Type B pancreatic cell (in vitro differentiated cells): ENCODE measurements around the gene HMG20B. TPM values are rescaled to one million over a fixed set of nuclear protein-coding genes. Genes with fewer than 3 reads are reported as not detected.
"Not testable (repeated sequence)": the region's sequence is repeated elsewhere in the genome, so short reads cannot be mapped to it uniquely, and the experiment has no call there.

Experiments
- DNase-seq: peaks from one replicate; pipeline ENCODE4 v3.0.0; 2021; ENCODE audit warnings: mixed read lengths; ENCODE audit not compliant: unreplicated experiment; ENCODE audit errors: extremely low spot score
- H3K27ac Mint-ChIP-seq: 2 replicates; pipeline ENCODE4 v1.8.0; 2021; ENCODE audit warnings: mild to moderate bottlenecking, mixed read lengths
- H3K27me3 Mint-ChIP-seq: 2 replicates; pipeline ENCODE4 v1.8.0; 2021; ENCODE audit warnings: mixed read lengths
- H3K36me3 Mint-ChIP-seq: 2 replicates; pipeline ENCODE4 v1.8.0; 2021; ENCODE audit warnings: mixed read lengths
- H3K4me1 Mint-ChIP-seq: one replicate; pipeline ENCODE4 v1.8.0; 2021; ENCODE audit warnings: mixed read lengths; ENCODE audit not compliant: unreplicated experiment
- H3K4me3 Mint-ChIP-seq: 2 replicates; pipeline ENCODE4 v1.8.0; 2021; ENCODE audit warnings: mild to moderate bottlenecking, mixed read lengths
- H3K9me3 Mint-ChIP-seq: 2 replicates; pipeline ENCODE4 v1.8.0; 2021; ENCODE audit warnings: mixed read lengths
- CTCF ChIP-seq: fragments of 200-600 bp; sonication (generic); conservative IDR thresholded peaks from 2 replicates; pipeline ENCODE4 v1.5.0; 2021; ENCODE audit warnings: antibody characterized with exemption, mild to moderate bottlenecking
- total RNA-seq: library from RNA; stranded (reverse); gene quantifications from 2 replicates; pipeline ENCODE4 v1.2.1, GENCODE V29; 2021; ENCODE audit warnings: low replicate concordance

The HMG20B gene
- total RNA-seq, 1 donor from 2014 or later, result 78.3 TPM

- no peak for DNase-seq
- H3K36me3 Mint-ChIP-seq, result peaks cover 7% of the 10 kb centered on the region
- H3K9me3 Mint-ChIP-seq, result no peaks in the 10 kb centered on the region
- H3K27me3 Mint-ChIP-seq, result peaks cover 25% of the 10 kb centered on the region
- H3K4me3 Mint-ChIP-seq, result no peak overlapping the region
- H3K4me1 Mint-ChIP-seq, result peaks cover 12% of the 10 kb centered on the region
- no peak for TF ChIP-seq CTCF
- no peak overlapping the region for H3K27ac Mint-ChIP-seq
Measured at GRCh38 chr19:3578390-3578789, 5.6 kb downstream of the HMG20B start.

DNA sequence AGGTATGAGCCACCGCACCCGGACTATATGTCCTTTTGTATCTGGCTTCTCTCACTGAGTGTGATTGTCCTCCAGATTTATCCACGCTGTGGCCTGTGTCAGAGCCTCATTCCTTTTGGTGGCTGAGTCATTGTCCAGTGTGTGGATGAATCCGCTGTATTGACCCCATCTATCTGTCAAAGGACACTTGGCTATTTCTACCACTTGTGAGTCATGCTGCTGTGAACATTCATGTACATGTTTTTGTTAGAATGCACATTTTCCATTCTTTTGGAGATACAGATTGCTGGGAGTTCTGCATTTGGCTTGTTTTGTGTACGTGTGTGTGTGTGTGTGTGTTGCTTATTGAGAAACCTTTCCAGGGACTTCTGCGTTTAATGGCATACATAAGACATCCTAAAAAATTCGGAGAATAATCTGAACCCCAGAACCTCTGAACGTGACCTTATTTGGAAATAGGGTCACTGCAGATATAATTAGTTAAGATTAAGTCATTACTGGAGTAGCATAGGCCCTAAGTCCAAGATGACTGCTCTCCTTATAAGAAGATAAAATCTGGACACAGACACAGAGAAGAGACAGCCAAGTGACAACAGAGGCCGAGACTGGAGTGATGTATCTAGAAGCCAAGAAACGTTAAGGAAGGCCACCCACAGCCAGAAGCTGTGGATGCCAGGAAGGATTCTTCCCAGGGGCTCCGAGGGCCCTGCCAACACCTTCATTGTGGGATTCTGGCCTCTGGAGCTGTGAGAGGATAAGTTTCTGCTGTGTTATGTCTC is 7.6 kb downstream of the HMG20B start:
- Mint-ChIP-seq H3K27me3 (peaks cover 28% of the 10 kb centered on the region), H3K4me1 (peaks cover 3% of the 10 kb centered on the region), H3K4me3 (no peak overlapping the region), H3K36me3 (peaks cover 2% of the 10 kb centered on the region), H3K9me3 (no peaks in the 10 kb centered on the region), H3K27ac (no peak overlapping the region)
- no peak for DNase-seq
- no peak for TF ChIP-seq CTCF

DNA sequence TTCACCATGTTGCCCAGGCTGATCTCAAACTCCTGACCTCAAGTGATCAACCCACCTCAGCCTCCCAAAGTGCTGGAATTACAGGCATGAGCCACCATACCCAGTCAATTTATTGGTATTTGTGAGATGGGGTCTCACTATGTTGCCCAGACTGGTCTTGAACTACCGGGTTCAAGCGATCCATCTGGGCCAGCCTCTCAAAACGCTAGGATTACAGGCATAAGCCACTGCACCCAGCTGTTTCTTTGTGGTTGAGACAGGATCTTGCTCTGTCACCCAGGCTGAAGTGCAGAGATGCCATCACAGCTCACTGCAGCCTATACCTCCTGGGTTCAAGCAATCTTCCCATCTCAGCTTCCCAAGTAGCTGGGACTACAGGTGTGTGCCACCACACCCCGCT is 9.0 kb downstream of the HMG20B start:
- H3K9me3 Mint-ChIP-seq, H3K4me3 Mint-ChIP-seq, H3K27ac Mint-ChIP-seq, H3K36me3 Mint-ChIP-seq, H3K4me1 Mint-ChIP-seq, DNase-seq: not testable (repeated sequence)
- peaks cover 36% of the 10 kb centered on the region for H3K27me3 Mint-ChIP-seq

- H3K27ac Mint-ChIP-seq, H3K4me1 Mint-ChIP-seq, H3K9me3 Mint-ChIP-seq, DNase-seq, H3K4me3 Mint-ChIP-seq, H3K36me3 Mint-ChIP-seq: not testable (repeated sequence)
- peaks cover 48% of the 10 kb centered on the region for H3K27me3 Mint-ChIP-seq
Measured at GRCh38 chr19:3584036-3584802, 11.5 kb downstream of the HMG20B start.

DNA sequence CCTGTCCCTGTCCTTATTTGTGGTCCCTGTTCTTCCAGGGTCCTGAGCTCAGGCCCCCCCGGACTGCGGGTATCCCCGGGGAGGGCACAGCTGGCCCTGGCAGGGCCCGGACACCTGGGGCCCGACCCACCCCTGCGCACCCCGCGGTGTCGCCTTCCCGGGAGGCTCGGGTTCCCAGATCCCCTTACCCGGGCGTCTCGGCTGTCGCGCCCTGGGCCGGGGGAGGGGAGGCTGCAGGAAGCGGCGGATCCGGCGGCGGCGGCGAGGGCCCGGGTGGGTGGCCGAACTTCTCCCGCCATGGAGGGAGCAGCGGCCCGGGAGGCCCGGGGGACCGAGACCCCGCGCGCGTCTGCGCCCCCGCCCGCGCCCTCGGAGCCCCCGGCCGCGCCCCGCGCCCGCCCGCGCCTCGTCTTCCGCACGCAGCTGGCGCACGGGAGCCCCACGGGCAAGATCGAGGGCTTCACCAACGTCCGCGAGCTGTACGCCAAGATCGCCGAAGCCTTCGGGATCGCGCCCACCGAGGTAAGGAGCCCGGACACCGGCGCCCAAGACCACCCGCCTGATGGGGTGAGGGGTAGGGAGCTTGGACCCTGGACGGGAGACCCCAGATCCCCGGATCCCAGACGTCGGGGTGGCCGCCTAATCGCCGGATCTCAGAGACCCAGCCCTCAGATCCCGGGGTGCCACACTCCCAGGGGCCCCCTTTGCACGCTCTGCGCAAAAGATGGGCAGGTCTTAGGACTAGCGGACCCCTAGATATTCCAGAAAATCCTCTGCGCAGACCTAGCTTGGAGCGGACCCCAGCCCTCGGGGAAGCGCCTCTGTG is 12.8 kb downstream of the HMG20B start, which contains the start of gene GIPC3:
TSS of gene GIPC3 (plus strand) at position 178 of the 826 bp plus-strand sequence. CDS start at position 298, 120 bp downstream.
- no peaks in the 10 kb centered on the region for H3K36me3 Mint-ChIP-seq
- peaks cover 44% of the 10 kb centered on the region for H3K27me3 Mint-ChIP-seq
- DNase-seq, result no peak
- no peak within 1 kb of the TSS for H3K27ac Mint-ChIP-seq
- no peak within 1 kb of the TSS for H3K4me3 Mint-ChIP-seq
- no peaks in the 10 kb centered on the region for H3K4me1 Mint-ChIP-seq
- H3K9me3 Mint-ChIP-seq, result no peaks in the 10 kb centered on the region
- no peak for TF ChIP-seq CTCF

GRCh38 chr19:3586127-3586626 is 13.4 kb downstream of the HMG20B start:
- Mint-ChIP-seq H3K9me3 (no peaks in the 10 kb centered on the region), H3K4me3 (no peak overlapping the region), H3K27me3 (peaks cover 43% of the 10 kb centered on the region), H3K36me3 (no peaks in the 10 kb centered on the region), H3K4me1 (no peaks in the 10 kb centered on the region), H3K27ac (no peak overlapping the region)
- TF ChIP-seq CTCF, result peak; percentile 75
- DNase-seq, result no peak
